ENCODE data around the gene ZDHHC3.

GRCh38 chr3:44899683-44900367, 76.1 kb downstream of the ZDHHC3 start:
- TF ChIP-seq EZH2 (IDR thresholded peaks at IDR 0.05; ENCODE audit: insufficient read depth, low read length) = no peak
- TF ChIP-seq CTCF (IDR thresholded peaks at IDR 0.05; ENCODE audit: insufficient read depth, low read depth, low read length) = no peak
